Calu3 (cell line): Measurements from ENCODE around the gene CCDC14. TPM values are rescaled to one million over a fixed set of nuclear protein-coding genes. Genes with fewer than 3 reads are reported as not detected.
"Not testable (repeated sequence)": the region's sequence is repeated elsewhere in the genome, so short reads cannot be mapped to it uniquely, and the experiment has no call there.

ENCODE experiments used
- Bru-seq: library from RNA; stranded (reverse); fragments of 400-500 nt; gene quantifications from one replicate; lab custom pipeline; 2021; lab: Mats Ljungman, UMichigan
- BruChase-seq, 2 experiments: library from RNA; stranded (reverse); fragments of 400-500 nt; gene quantifications; one replicate each; lab custom pipeline; 2021; lab: Mats Ljungman, UMichigan
- BruUV-seq: library from RNA; stranded (reverse); fragments of 400-500 nt; replicated peaks from 2 replicates; lab custom pipeline; 2021; lab: Mats Ljungman, UMichigan
- CTCF ChIA-PET: fragments of 300-600 bp; sonication (Branson Sonifier 250); formaldehyde crosslinking; loops from one replicate; lab custom pipeline; 2022; ENCODE audit warnings: antibody characterized with exemption; lab: Charles Lee
- DNase-seq: peaks from one replicate; pipeline ENCODE4 v3.0.0; 2022
- H3K27ac Mint-ChIP-seq: one replicate; pipeline ENCODE4 v1.8.0; 2022; ENCODE audit warnings: mixed read lengths; ENCODE audit not compliant: unreplicated experiment
- H3K27me3 Mint-ChIP-seq: one replicate; pipeline ENCODE4 v1.8.0; 2022; ENCODE audit warnings: mixed read lengths; ENCODE audit not compliant: unreplicated experiment
- H3K36me3 Mint-ChIP-seq: one replicate; pipeline ENCODE4 v1.8.0; 2022; ENCODE audit warnings: mild to moderate bottlenecking, moderate library complexity, mixed read lengths; ENCODE audit not compliant: insufficient read depth, unreplicated experiment
- H3K4me1 Mint-ChIP-seq: one replicate; pipeline ENCODE4 v1.8.0; 2022; ENCODE audit warnings: mild to moderate bottlenecking, low read depth, mixed read lengths; ENCODE audit not compliant: unreplicated experiment
- H3K4me3 Mint-ChIP-seq: one replicate; pipeline ENCODE4 v1.8.0; 2022; ENCODE audit warnings: mild to moderate bottlenecking, low read depth, moderate library complexity, mixed read lengths; ENCODE audit not compliant: unreplicated experiment
- H3K9me3 Mint-ChIP-seq: one replicate; pipeline ENCODE4 v1.8.0; 2022; ENCODE audit warnings: low read depth, mixed read lengths; ENCODE audit not compliant: unreplicated experiment
- CTCF ChIP-seq: fragments of 200-600 bp; IDR thresholded peaks from one replicate; pipeline ENCODE4 v1.8.0; 2022; ENCODE audit warnings: antibody characterized with exemption; ENCODE audit not compliant: unreplicated experiment
- intact Hi-C: fragments of 100-400 bp; cut with micrococcal nuclease; formaldehyde crosslinking; loops from one replicate; pipeline ENCODE4 v1.10.0; 2022; ENCODE audit not compliant: unreplicated experiment
- long read RNA-seq: library from polyadenylated mRNA; stranded (forward); transcript quantifications from one replicate; pipeline ENCODE4 v2.0.0, GENCODE V29; 2022
- total RNA-seq: library from RNA; stranded (reverse); gene quantifications from 2 replicates; pipeline ENCODE4 v1.2.3, GENCODE V29; 2022

CCDC14 gene
- total RNA-seq, result 53.0 and 60.6 TPM in 2 replicates
- percentile 82 among the genes with signal in this experiment for Bru-seq, nascent RNA
- percentile 82 among the genes with signal in this experiment for BruChase-seq, experiment 1, labeled RNA remaining after a 6-hour chase
- BruChase-seq, experiment 2, labeled RNA remaining after a 2-hour chase, result percentile 91 among the genes with signal in this experiment
- long read RNA-seq, transcript CCDC14-203 (13 exons, 2,962 nt), result major isoform, 5 of 17 reads
- long read RNA-seq, partial matches to known transcripts, result 1 of 17 reads
- long read RNA-seq, other reads (novel, unspliced or antisense), result 11 of 17 reads

GRCh38 chr3:123960781-123961507 is at the start of gene CCDC14:
Gene CCDC14 (minus strand): TSS chr3:123961229. CDS start chr3:123961173, 56 bp downstream.
- peaks cover 14% of the 10 kb centered on the region for H3K36me3 Mint-ChIP-seq
- CTCF ChIA-PET, result interaction anchor here (0.6 to 0.7 kb wide), 9 partner anchors 25 to 979 kb away, joined by 3 to 8 read pairs (median 4); no protein-coding TSS in a partner anchor
- intact Hi-C loops, result loop anchor here (10.0 kb wide), 1 partner anchor 206 kb away; no protein-coding TSS in a partner anchor
- peak within 1 kb of the TSS; percentile 86 for H3K4me3 Mint-ChIP-seq
- H3K9me3 Mint-ChIP-seq, result no peaks in the 10 kb centered on the region
- peak; percentile 92 for DNase-seq
- no peak for TF ChIP-seq CTCF
- H3K27me3 Mint-ChIP-seq, result peaks cover 19% of the 10 kb centered on the region
- H3K4me1 Mint-ChIP-seq, result peaks cover 9% of the 10 kb centered on the region
- peak within 1 kb of the TSS; percentile 79 for H3K27ac Mint-ChIP-seq
- BruUV-seq, result TSS peak; percentile 74

GRCh38 chr3:124008321-124008720 is 47.3 kb upstream of the CCDC14 start:
- H3K27ac Mint-ChIP-seq, intact Hi-C loops, H3K9me3 Mint-ChIP-seq, H3K4me1 Mint-ChIP-seq, H3K4me3 Mint-ChIP-seq, DNase-seq, BruUV-seq, H3K36me3 Mint-ChIP-seq: not testable (repeated sequence)
- H3K27me3 Mint-ChIP-seq, result peaks cover 86% of the 10 kb centered on the region
- CTCF ChIA-PET, result interaction anchor here (0.6 kb wide), 1 partner anchor 47 kb away, joined by 3 read pairs; the partner anchor contains the start of gene CCDC14

- H3K4me3 Mint-ChIP-seq, result no peak overlapping the region
- CTCF ChIA-PET, result interaction anchor here (0.6 kb wide), 1 partner anchor 9 kb away, joined by 3 read pairs; no protein-coding TSS in a partner anchor
- no peak for TF ChIP-seq CTCF
- H3K27ac Mint-ChIP-seq, result no peak overlapping the region
- no peaks in the 10 kb centered on the region for H3K4me1 Mint-ChIP-seq
- no peaks in the 10 kb centered on the region for H3K36me3 Mint-ChIP-seq
- H3K27me3 Mint-ChIP-seq, result peaks cover 86% of the 10 kb centered on the region
- H3K9me3 Mint-ChIP-seq, result no peaks in the 10 kb centered on the region
- intact Hi-C loops, result no loop called here
- DNase-seq, result no peak
- BruUV-seq, result no TSS peak
Observed at GRCh38 chr3:124007186-124007585, 46.2 kb upstream of the CCDC14 start.

- DNase-seq, H3K27ac Mint-ChIP-seq, H3K9me3 Mint-ChIP-seq, H3K4me3 Mint-ChIP-seq, intact Hi-C loops, H3K36me3 Mint-ChIP-seq, CTCF ChIA-PET, H3K4me1 Mint-ChIP-seq, BruUV-seq: not testable (repeated sequence)
- H3K27me3 Mint-ChIP-seq, result peaks cover 53% of the 10 kb centered on the region
Observed at GRCh38 chr3:124002405-124003079, 41.5 kb upstream of the CCDC14 start.

GRCh38 chr3:124001366-124001765 is 40.3 kb upstream of the CCDC14 start:
- H3K27me3 Mint-ChIP-seq, result peaks cover 42% of the 10 kb centered on the region
- H3K4me3 Mint-ChIP-seq, H3K9me3 Mint-ChIP-seq, intact Hi-C loops, BruUV-seq, DNase-seq, H3K4me1 Mint-ChIP-seq, H3K36me3 Mint-ChIP-seq, H3K27ac Mint-ChIP-seq, CTCF ChIA-PET: not testable (repeated sequence)
